ENCODE data around the gene SLIT3.

SLIT3 gene

DNA sequence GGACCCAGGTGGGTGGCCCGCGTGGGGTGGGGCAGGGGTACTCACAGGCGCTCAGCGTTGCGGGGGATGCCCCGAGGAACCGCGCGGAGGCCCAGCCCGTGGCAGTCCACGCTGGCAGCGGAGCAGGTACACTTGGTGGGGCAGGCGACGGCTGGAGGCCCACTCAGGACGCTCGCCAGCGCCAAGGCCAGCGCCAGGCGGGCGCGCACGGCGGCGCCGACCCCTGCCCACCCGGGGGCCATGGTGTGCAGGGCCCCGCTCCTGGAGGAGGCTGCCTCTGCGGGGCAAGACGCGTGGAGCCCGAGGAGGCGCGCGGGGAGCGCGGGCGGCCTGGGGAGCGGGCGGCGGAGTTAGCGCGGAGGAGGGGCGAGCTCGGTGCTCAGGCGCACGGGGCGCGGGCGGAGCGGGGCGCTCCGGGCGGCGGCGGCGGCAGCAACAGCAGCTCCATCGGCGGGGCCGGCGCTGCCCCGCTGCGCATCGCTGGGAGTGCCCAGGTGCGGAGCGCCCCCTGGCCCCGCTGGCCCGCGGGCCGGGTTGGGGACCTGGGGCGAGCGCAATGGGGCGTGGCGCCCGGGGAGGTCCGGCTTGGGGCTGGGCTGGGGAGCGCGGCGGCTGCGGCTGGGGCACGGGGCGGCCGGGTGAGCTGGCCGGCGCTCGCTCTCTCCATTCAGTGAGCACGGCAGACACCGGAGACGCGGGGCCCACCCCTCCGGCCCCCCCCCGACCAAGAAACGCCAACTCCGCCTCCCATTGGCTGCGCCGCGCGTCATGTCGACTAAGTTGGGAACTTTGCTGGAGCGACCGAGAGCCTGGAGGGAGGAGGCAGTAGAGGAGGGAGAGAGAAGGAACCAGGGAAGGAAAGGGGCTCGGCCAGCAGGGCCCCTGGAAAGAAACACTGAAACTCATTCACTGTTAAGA lies at the start of gene SLIT3:
SLIT3 (minus strand) TSS at position 672 of the 918 bp plus-strand sequence; CDS start at position 242, 430 bp downstream.
- peak within 1 kb of the TSS; percentile 35; the same call in 1 of the 2 replicates for H3K27ac ChIP-seq
- TF ChIP-seq, protein P1, sequence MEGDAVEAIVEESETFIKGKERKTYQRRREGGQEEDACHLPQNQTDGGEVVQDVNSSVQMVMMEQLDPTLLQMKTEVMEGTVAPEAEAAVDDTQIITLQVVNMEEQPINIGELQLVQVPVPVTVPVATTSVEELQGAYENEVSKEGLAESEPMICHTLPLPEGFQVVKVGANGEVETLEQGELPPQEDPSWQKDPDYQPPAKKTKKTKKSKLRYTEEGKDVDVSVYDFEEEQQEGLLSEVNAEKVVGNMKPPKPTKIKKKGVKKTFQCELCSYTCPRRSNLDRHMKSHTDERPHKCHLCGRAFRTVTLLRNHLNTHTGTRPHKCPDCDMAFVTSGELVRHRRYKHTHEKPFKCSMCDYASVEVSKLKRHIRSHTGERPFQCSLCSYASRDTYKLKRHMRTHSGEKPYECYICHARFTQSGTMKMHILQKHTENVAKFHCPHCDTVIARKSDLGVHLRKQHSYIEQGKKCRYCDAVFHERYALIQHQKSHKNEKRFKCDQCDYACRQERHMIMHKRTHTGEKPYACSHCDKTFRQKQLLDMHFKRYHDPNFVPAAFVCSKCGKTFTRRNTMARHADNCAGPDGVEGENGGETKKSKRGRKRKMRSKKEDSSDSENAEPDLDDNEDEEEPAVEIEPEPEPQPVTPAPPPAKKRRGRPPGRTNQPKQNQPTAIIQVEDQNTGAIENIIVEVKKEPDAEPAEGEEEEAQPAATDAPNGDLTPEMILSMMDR (conservative IDR thresholded peaks at IDR 0.05) = peak; percentile 39

DNA sequence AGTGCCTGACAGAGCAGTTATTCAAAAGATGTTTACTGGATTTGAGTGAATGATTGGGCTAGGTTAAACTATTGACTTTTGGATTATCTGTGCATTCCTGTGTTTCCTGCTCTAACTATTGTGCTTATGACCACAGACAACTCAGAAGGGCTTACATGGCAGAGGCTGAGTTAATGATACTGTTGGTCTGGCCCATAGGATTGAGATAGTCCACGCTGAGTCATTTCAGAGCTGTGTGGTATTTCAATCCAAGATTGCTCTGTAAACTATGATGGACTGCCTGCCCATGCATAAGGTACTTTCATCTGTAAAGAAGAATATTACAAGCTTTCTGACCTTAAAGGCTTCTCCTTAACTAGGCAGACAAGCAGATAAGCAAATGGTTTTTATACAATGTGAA lies 49.1 kb upstream of the SLIT3 start:
- no peak overlapping the region for H3K27ac ChIP-seq

DNA sequence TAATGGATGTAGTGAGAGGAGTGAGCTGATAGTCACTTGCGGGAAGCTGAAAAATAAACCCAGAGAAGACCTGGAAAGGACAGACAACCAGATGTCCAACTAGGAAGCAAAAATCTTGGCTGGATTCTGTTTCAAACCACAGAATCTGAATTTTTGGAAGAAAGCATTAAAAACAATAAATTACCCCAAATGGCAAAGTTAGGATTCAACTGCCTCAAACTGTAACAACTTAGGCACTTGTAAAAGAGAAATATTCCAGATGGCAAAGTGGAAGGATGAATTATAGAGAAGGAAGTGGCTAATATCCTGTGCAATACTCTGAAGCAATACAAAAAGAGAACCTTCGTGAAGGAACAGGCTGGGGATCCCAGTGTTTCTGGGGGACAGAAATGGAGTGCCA lies 46.8 kb upstream of the SLIT3 start:
- H3K27ac ChIP-seq = no peak overlapping the region

More for the DNA sequence above, 49.1 kb upstream of the SLIT3 start:
- TF ChIP-seq, protein P1 (conservative IDR thresholded peaks at IDR 0.05) = no peak

DNA sequence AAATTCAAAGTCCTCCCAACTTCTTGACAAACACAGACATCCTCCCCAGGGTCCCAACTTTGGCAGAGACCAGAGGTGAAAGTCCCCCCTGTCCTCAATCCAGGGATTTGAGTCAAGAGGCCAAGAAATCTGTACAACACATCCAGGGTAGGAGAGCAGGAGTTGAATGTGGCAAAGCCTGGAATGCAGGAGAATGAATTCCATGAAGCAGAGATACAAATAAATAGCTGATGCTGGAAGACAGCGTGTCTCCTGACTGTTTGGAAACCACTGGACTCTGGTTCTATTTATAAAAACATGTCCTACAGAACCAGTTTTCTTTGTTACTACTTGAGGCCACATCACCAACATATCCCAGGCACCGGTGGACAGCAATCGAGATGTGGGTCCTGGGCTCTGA lies 43.7 kb upstream of the SLIT3 start:
- H3K27ac ChIP-seq = no peak overlapping the region
- TF ChIP-seq, protein P1 (conservative IDR thresholded peaks at IDR 0.05) = no peak

More for the DNA sequence above, 46.8 kb upstream of the SLIT3 start:
- TF ChIP-seq, protein P1 (conservative IDR thresholded peaks at IDR 0.05) = no peak

DNA sequence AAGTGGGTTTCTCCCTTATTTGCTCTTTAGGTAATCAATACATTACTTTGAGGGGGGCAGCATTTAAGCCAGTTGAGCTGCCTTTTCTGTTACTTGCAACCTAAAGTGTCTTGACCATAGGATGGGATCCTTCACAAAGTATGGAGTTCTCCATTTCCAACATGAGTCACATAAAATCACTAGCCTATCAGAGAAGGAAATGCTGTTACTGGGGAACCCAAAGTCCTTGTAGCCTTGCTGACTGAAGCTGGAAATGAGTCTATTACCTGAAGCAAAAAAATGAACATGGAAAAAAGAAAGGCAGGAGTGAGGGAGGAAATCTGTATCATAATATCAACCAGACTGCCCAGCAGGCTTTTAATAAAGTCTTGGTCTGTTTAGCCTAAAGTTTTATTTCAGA lies 42.8 kb upstream of the SLIT3 start:
- TF ChIP-seq, protein P1 (conservative IDR thresholded peaks at IDR 0.05) = no peak
- no peak overlapping the region for H3K27ac ChIP-seq

DNA sequence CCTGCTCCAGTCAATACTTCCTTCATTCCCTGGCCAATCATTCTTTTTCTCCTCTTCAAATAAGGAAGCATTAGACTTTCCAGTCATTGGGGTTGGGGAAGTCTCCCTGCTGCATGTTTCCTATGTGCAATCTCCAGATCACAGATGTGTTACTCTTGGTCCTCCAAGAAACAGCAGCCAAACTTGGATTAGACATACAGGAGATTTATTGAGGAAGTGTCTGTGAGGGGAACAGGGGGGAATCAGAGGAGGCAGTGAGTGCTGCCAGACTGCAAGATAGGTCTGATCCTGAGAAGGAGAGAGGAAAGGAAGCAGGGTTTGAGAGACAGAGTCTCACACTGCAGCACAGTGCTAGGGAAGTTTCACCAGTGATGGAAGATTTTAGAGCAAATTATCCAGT lies 40.6 kb upstream of the SLIT3 start:
- H3K27ac ChIP-seq = no peak overlapping the region

DNA sequence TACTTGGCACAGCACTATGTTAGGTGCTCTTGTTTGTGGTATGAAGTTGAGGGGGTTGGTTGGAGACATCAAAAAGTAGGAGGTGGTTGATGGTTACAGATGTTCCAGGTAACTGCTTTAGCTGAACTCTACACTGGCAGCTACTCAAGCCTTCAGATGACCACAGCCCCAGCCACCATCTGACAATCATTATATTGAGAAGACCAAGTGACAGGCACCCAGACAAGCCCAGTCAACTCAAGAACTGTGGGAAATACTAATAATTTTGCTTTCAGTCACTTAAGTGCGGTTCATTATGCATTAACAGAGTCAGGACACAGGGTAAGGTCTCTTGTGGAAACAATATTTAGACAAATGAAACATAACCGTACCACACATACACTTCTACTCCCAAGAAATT lies 38.9 kb upstream of the SLIT3 start:
- TF ChIP-seq, protein P1 (conservative IDR thresholded peaks at IDR 0.05) = no peak
- no peak overlapping the region for H3K27ac ChIP-seq

More for the DNA sequence above, 40.6 kb upstream of the SLIT3 start:
- TF ChIP-seq, protein P1 (conservative IDR thresholded peaks at IDR 0.05) = no peak

Data from VCaP (cell line).